GM21723 (cell line): ENCODE results near the gene TRAF7.
"Not testable (repeated sequence)": the region's sequence is repeated elsewhere in the genome, so short reads cannot be mapped to it uniquely, and the experiment has no call there.

ENCODE experiments used
- ATAC-seq: cut with Tn5 transposase; IDR thresholded peaks from one replicate; pipeline ENCODE4 v1.9.1; 2021; ENCODE audit warnings: mild to moderate bottlenecking, moderate library complexity; ENCODE audit not compliant: unreplicated experiment

TRAF7 gene

GRCh38 chr16:2155091-2155950 is at the start of gene TRAF7:
Gene TRAF7 (plus strand): TSS chr16:2155782. CDS start chr16:2163921, 8,139 bp downstream.
- ATAC-seq = peak; percentile 75

GRCh38 chr16:2106211-2106610 is 49.4 kb upstream of the TRAF7 start:
- not testable (repeated sequence) for ATAC-seq

- not testable (repeated sequence) for ATAC-seq
These were observed 48.3 kb upstream of the TRAF7 start for GRCh38 chr16:2107121-2107790.

GRCh38 chr16:2107791-2108125 is 47.8 kb upstream of the TRAF7 start:
- not testable (repeated sequence) for ATAC-seq

GRCh38 chr16:2108446-2109270 is 46.9 kb upstream of the TRAF7 start:
- not testable (repeated sequence) for ATAC-seq

- not testable (repeated sequence) for ATAC-seq
These were observed 46.4 kb upstream of the TRAF7 start for GRCh38 chr16:2109271-2109580.

GRCh38 chr16:2109872-2110271 is 45.7 kb upstream of the TRAF7 start:
- ATAC-seq = not testable (repeated sequence)

- ATAC-seq = not testable (repeated sequence)
These were observed 45.1 kb upstream of the TRAF7 start for GRCh38 chr16:2110332-2111008.

- ATAC-seq = not testable (repeated sequence)
These were observed 44.6 kb upstream of the TRAF7 start for GRCh38 chr16:2111009-2111353.

GRCh38 chr16:2111412-2112335 is 43.9 kb upstream of the TRAF7 start:
- ATAC-seq = not testable (repeated sequence)

- ATAC-seq = not testable (repeated sequence)
These were observed 43.0 kb upstream of the TRAF7 start for GRCh38 chr16:2112539-2113106.

- not testable (repeated sequence) for ATAC-seq
These were observed 41.4 kb upstream of the TRAF7 start for GRCh38 chr16:2114225-2114624.

- ATAC-seq = not testable (repeated sequence)
These were observed 40.5 kb upstream of the TRAF7 start for GRCh38 chr16:2114885-2115590.

- ATAC-seq = no peak
These were observed 40.0 kb upstream of the TRAF7 start for GRCh38 chr16:2115591-2115973.

- not testable (repeated sequence) for ATAC-seq
These were observed 39.2 kb upstream of the TRAF7 start for GRCh38 chr16:2116428-2116827.

- ATAC-seq = not testable (repeated sequence)
These were observed 38.2 kb upstream of the TRAF7 start for GRCh38 chr16:2117341-2117740.

- not testable (repeated sequence) for ATAC-seq
These were observed 37.4 kb upstream of the TRAF7 start for GRCh38 chr16:2117960-2118722.

- not testable (repeated sequence) for ATAC-seq
These were observed 34.3 kb upstream of the TRAF7 start for GRCh38 chr16:2121325-2121724.
